Fibroblast of lung (primary cell): ENCODE measurements around the gene HNRNPA0. TPM values are rescaled to one million over a fixed set of nuclear protein-coding genes. Genes with fewer than 3 reads are reported as not detected.

ENCODE experiments used
- DNase-seq, 2 donors: peaks; one replicate each; pipeline versions ENCODE4 v3.0.0 to v3.0.0-alpha.2; 2010; ENCODE audit warnings: low read depth in 2 of 2
- H2AFZ ChIP-seq: 2 replicates; pipeline ENCODE4 v1.5.1; 2012; ENCODE audit warnings: low read length, control low read depth, inconsistent platforms
- H3K27ac ChIP-seq: 2 replicates; pipeline ENCODE4 v1.5.1; 2011; ENCODE audit warnings: low read length, control low read depth; ENCODE audit not compliant: insufficient read depth
- H3K27me3 ChIP-seq: 2 replicates; pipeline ENCODE4 v1.5.1; 2011; ENCODE audit warnings: mild to moderate bottlenecking, low read length; ENCODE audit not compliant: control insufficient read depth, insufficient read depth
- H3K36me3 ChIP-seq: 2 replicates; pipeline ENCODE4 v1.5.1; 2011; ENCODE audit warnings: low read length; ENCODE audit not compliant: control insufficient read depth, insufficient read depth
- H3K4me1 ChIP-seq: 2 replicates; pipeline ENCODE4 v1.5.1; 2011; ENCODE audit warnings: low read length; ENCODE audit not compliant: control insufficient read depth, insufficient read depth; ENCODE audit errors: extremely low read depth
- H3K4me2 ChIP-seq: 2 replicates; pipeline ENCODE4 v1.5.1; 2011; ENCODE audit warnings: low read length, control low read depth; ENCODE audit not compliant: insufficient read depth; ENCODE audit errors: extremely low read depth
- H3K4me3 ChIP-seq, 4 experiments: fragments of 200-600 bp in 1 of 4; sonication (generic) in 1 of 4; replicated peaks in 1 of 4; 2 replicates each; pipeline ENCODE4 v1.5.1; 2011 to 2016; ENCODE audit warnings: low read length in 4 of 4, low read depth in 3 of 4, mild to moderate bottlenecking in 3 of 4, control low read depth in 2 of 4, inconsistent platforms in 1 of 4, mixed read lengths in 1 of 4; ENCODE audit not compliant: insufficient read depth in 1 of 4; ENCODE audit errors: control extremely low read depth in 1 of 4
- H3K79me2 ChIP-seq: 2 replicates; pipeline ENCODE4 v1.5.1; 2012; ENCODE audit warnings: mild to moderate bottlenecking, low read length, inconsistent platforms; ENCODE audit not compliant: control insufficient read depth, insufficient read depth
- H3K9ac ChIP-seq: 2 replicates; pipeline ENCODE4 v1.5.1; 2011; ENCODE audit warnings: mild to moderate bottlenecking, low read length, control low read depth; ENCODE audit not compliant: insufficient read depth
- H3K9me3 ChIP-seq: 2 replicates; pipeline ENCODE4 v1.5.1; 2012; ENCODE audit warnings: low read depth, low read length; ENCODE audit not compliant: control insufficient read depth, insufficient read depth
- H4K20me1 ChIP-seq: 2 replicates; pipeline ENCODE4 v1.5.1; 2011; ENCODE audit warnings: low read length; ENCODE audit not compliant: control insufficient read depth, insufficient read depth; ENCODE audit errors: extremely low read depth
- EZH2 ChIP-seq: IDR thresholded peaks from 2 replicates; pipeline ENCODE4 v1.5.1; 2012; ENCODE audit warnings: low read length, control low read depth, mild to moderate bottlenecking; ENCODE audit errors: missing control alignments
- polyA plus RNA-seq, 2 donors: library from polyadenylated mRNA; depleted of rRNA in 1 of 2; stranded (reverse) in 1 of 2; unstranded in 1 of 2; fragments of >200 nt; gene quantifications; 2 replicates each; pipeline ENCODE4 v1.2.1, GENCODE V29; 2011 to 2012; ENCODE audit warnings: missing spikeins in 1 of 2
- total RNA-seq: library from RNA; depleted of rRNA; stranded (reverse); fragments of >200 nt; gene quantifications from 2 replicates; pipeline ENCODE4 v1.2.1, GENCODE V29; 2014
- TF ChIP-seq, protein P1 (sequence below), 2 donors: IDR thresholded peaks in 1 of 2; conservative IDR thresholded peaks in 1 of 2; 1 replicate in 1 of 2; 2 replicates in 1 of 2; pipeline ENCODE4 v1.5.1; 2011 to 2012; ENCODE audit warnings: low read length in 2 of 2, control low read depth in 1 of 2, inconsistent platforms in 1 of 2, low read depth in 1 of 2, mild to moderate bottlenecking in 1 of 2

HNRNPA0 gene
- total and polyA plus RNA-seq, 2 donors (not counting 1 experiment from before 2014, with no cell fraction given), result 9.4 to 11.6 TPM

DNA sequence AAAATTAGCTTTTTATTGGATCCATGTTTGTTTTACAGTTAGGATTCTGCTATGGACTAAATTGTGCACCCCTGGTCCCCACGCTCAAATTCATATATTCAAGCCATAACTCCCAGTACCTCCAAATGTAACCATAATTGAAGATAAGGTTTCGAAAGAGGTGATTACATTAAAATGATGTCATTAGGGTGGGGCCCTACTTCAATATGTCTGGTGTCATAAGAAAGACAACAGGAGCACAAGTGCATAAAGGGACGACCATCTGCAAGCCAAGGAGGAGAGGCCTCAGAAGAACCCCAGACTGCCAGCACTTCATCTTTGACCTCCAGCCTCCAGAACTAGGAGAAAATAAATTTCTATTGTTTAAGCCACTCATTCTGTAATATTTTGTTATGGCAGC lies 7.4 kb upstream of the HNRNPA0 start:
- H3K4me3 ChIP-seq, result no peak overlapping the region
- H3K27ac ChIP-seq, result no peak overlapping the region
- DNase-seq, result no peak
- H3K9me3 ChIP-seq, result no peaks in the 10 kb centered on the region
- no peak overlapping the region for H3K9ac ChIP-seq
- H3K4me1 ChIP-seq, result no peaks in the 10 kb centered on the region
- H3K36me3 ChIP-seq, result no peaks in the 10 kb centered on the region
- H3K79me2 ChIP-seq, result no peaks in the 10 kb centered on the region
- no peaks in the 10 kb centered on the region for H3K27me3 ChIP-seq
- no peak overlapping the region for H3K4me2 ChIP-seq
- H2AFZ ChIP-seq, result no peak overlapping the region
- no peaks in the 10 kb centered on the region for H4K20me1 ChIP-seq
- TF ChIP-seq EZH2, result no peak
- TF ChIP-seq, protein P1, sequence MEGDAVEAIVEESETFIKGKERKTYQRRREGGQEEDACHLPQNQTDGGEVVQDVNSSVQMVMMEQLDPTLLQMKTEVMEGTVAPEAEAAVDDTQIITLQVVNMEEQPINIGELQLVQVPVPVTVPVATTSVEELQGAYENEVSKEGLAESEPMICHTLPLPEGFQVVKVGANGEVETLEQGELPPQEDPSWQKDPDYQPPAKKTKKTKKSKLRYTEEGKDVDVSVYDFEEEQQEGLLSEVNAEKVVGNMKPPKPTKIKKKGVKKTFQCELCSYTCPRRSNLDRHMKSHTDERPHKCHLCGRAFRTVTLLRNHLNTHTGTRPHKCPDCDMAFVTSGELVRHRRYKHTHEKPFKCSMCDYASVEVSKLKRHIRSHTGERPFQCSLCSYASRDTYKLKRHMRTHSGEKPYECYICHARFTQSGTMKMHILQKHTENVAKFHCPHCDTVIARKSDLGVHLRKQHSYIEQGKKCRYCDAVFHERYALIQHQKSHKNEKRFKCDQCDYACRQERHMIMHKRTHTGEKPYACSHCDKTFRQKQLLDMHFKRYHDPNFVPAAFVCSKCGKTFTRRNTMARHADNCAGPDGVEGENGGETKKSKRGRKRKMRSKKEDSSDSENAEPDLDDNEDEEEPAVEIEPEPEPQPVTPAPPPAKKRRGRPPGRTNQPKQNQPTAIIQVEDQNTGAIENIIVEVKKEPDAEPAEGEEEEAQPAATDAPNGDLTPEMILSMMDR (conservative IDR thresholded peaks at IDR 0.05 in 1 of 2, IDR thresholded peaks at IDR 0.05 in 1 of 2; ENCODE audit: low read depth in 1 of 2, low read length in 2 of 2), result no peak

DNA sequence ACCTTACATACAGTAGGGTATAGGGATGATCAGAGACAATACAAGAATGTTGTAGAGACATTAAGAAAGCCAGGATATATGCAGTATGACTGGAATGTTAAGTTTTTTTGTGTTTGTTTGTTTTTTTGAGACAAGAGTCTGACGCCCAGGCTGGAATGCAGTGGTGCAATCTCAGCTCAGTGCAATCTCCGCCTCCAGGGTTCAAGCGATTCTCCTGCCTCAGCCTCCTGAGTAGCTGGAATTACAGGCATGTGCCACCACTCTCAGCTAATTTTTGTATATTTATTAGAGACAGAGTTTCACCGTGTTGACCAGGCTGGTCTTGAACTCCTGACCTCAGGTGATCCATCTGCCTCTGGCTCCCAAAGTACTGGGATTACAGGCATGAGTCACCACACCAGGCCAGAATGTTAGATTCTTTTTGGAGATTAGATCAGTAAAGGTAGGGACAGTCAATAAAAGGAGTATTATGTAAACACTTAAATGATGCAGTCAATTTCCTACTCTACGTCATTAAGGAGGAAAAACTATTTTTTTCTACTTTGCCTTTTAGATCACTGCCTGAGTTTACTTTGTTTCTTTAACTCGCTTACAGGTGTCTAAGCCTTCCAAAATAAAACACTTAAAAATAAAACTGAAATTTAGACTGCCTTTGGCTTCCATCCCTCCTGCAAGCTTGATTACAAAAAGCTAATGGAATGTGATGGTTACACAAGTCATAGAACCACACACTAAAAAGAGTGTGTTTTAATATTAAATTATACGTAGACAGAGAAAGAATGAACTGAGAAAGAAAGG lies 6.8 kb upstream of the HNRNPA0 start:
- Histone ChIP-seq H2AFZ (no peak overlapping the region), H3K9me3 (no peaks in the 10 kb centered on the region), H3K79me2 (no peaks in the 10 kb centered on the region), H4K20me1 (no peaks in the 10 kb centered on the region), H3K36me3 (no peaks in the 10 kb centered on the region), H3K27ac (no peak overlapping the region), H3K9ac (no peak overlapping the region), H3K4me3 (no peak overlapping the region), H3K27me3 (no peaks in the 10 kb centered on the region), H3K4me1 (no peaks in the 10 kb centered on the region), H3K4me2 (no peak overlapping the region)
- TF ChIP-seq, protein P1 (conservative IDR thresholded peaks at IDR 0.05 in 1 of 2, IDR thresholded peaks at IDR 0.05 in 1 of 2; ENCODE audit: low read depth in 1 of 2, low read length in 2 of 2), result no peak
- TF ChIP-seq EZH2, result no peak
- DNase-seq, result no peak

DNA sequence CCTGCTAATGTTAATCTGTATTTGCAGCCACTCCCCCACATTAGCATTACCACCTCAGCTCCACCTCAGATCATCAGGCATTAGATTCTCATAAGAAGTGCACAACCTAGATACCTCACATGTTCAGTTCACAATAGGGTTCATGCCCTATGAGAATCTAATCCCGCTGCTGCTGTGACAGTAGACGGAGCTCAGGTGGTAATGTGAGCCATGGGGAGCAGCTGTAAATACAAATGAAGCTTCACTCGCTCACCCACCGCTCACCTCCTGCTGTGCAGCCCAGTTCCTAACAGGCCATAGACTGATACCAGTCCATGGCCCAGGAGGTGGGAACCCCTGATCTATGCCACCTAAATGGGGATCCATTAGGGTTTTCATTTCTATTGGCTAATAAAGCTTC lies 6.1 kb upstream of the HNRNPA0 start:
- Histone ChIP-seq H3K36me3 (no peaks in the 10 kb centered on the region), H3K79me2 (no peaks in the 10 kb centered on the region), H3K27me3 (no peaks in the 10 kb centered on the region), H3K4me3 (no peak overlapping the region), H4K20me1 (no peaks in the 10 kb centered on the region), H3K4me1 (no peaks in the 10 kb centered on the region), H3K4me2 (no peak overlapping the region), H3K9me3 (no peaks in the 10 kb centered on the region), H2AFZ (no peak overlapping the region), H3K9ac (no peak overlapping the region), H3K27ac (no peak overlapping the region)
- no peak for DNase-seq
- no peak for TF ChIP-seq EZH2
- TF ChIP-seq, protein P1 (conservative IDR thresholded peaks at IDR 0.05 in 1 of 2, IDR thresholded peaks at IDR 0.05 in 1 of 2; ENCODE audit: low read depth in 1 of 2, low read length in 2 of 2), result no peak
